T-helper 2 cell treated with Interferon-gamma antibody and Interleukin-4, amounts not matched to agents 5 μg/mL and 100 μg/mL, for 36 hours (primary cell): ENCODE data around the gene STK35.
"Not testable (repeated sequence)": the region's sequence is repeated elsewhere in the genome, so short reads cannot be mapped to it uniquely, and the experiment has no call there.

Source experiments
- DNase-seq: peaks from one replicate; pipeline ENCODE4 v3.0.0; 2021; ENCODE audit warnings: low spot score
- H3K27ac Mint-ChIP-seq: one replicate; pipeline ENCODE4 v1.8.0; 2021; ENCODE audit warnings: mild to moderate bottlenecking, mixed read lengths
- H3K27me3 Mint-ChIP-seq: one replicate; pipeline ENCODE4 v1.8.0; 2021; ENCODE audit warnings: low read depth, mixed read lengths
- H3K36me3 Mint-ChIP-seq: one replicate; pipeline ENCODE4 v1.8.0; 2021; ENCODE audit warnings: low read depth, mixed read lengths
- H3K4me1 Mint-ChIP-seq: one replicate; pipeline ENCODE4 v1.8.0; 2021; ENCODE audit warnings: low read depth, mixed read lengths
- H3K4me3 Mint-ChIP-seq: one replicate; pipeline ENCODE4 v1.8.0; 2022; ENCODE audit warnings: mild to moderate bottlenecking, moderate library complexity, mixed read lengths
- H3K9me3 Mint-ChIP-seq: one replicate; pipeline ENCODE4 v1.8.0; 2021; ENCODE audit warnings: mixed read lengths

STK35 gene

DNA sequence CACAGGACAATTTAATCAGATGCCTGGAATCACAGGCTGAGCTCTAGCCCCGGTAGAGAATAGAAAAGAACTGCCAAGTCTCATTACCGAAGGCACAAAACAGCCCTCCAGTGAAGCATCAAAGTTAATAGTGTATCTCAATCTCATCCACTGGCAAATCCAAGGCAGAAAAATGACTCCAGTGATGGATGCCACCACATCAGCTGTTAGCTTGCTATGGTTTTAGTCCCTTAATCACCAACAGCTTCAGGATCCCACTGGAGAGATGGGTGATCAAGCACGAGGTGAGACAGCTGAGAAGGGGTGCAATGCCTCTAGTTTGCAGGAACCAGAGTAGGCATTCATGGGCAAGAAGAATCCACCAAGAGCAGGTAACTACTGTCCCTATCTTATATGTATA is 81.8 kb downstream of the STK35 start:
- Mint-ChIP-seq H3K27me3 (peaks cover 2% of the 10 kb centered on the region), H3K4me3 (no peak overlapping the region), H3K4me1 (no peaks in the 10 kb centered on the region), H3K9me3 (peaks cover 5% of the 10 kb centered on the region), H3K36me3 (no peaks in the 10 kb centered on the region), H3K27ac (no peak overlapping the region)
- DNase-seq, result no peak

GRCh38 chr20:2184933-2185332 is 83.3 kb downstream of the STK35 start:
- H3K36me3 Mint-ChIP-seq, H3K4me1 Mint-ChIP-seq, H3K27ac Mint-ChIP-seq, H3K9me3 Mint-ChIP-seq, DNase-seq, H3K4me3 Mint-ChIP-seq: not testable (repeated sequence)
- H3K27me3 Mint-ChIP-seq, result peaks cover 10% of the 10 kb centered on the region

- no peak for DNase-seq
- no peaks in the 10 kb centered on the region for H3K9me3 Mint-ChIP-seq
- H3K27me3 Mint-ChIP-seq, result no peaks in the 10 kb centered on the region
- no peaks in the 10 kb centered on the region for H3K36me3 Mint-ChIP-seq
- no peak overlapping the region for H3K27ac Mint-ChIP-seq
- no peaks in the 10 kb centered on the region for H3K4me1 Mint-ChIP-seq
- no peak overlapping the region for H3K4me3 Mint-ChIP-seq
These were observed 94.0 kb downstream of the STK35 start for GRCh38 chr20:2195614-2196013.

DNA sequence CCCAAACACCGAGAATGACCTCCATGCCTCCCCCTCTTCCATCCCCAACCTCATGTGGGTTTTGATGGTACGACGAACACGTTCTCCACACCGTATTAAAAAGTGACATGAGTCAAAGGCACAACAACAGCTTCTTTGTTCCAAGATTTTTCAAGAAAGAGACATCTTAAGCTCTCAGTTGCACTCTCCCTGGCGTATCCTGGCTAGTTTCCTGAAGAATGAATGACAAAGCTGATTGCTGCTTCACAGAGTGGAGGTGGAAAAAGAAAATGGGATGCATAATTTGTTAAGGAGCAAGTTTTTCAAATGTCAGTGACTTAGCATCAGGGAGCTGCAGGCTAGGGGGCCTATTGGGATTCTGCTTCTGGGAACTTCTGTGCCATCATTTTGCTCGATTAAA is 95.5 kb downstream of the STK35 start:
- Mint-ChIP-seq H3K27ac (no peak overlapping the region), H3K27me3 (peaks cover 3% of the 10 kb centered on the region), H3K36me3 (no peaks in the 10 kb centered on the region), H3K4me3 (no peak overlapping the region), H3K9me3 (no peaks in the 10 kb centered on the region), H3K4me1 (no peaks in the 10 kb centered on the region)
- DNase-seq, result no peak
